Panc1 (cell line): ENCODE data around the gene RBL2. TPM values are rescaled to one million over a fixed set of nuclear protein-coding genes. Genes with fewer than 3 reads are reported as not detected.
A peak's percentile ranks its signal among the peaks of the same experiment; 100 is the strongest.

Experiments used
- ATAC-seq: fragments of 200-7000 bp; cut with Tn5 transposase; 2 replicates; pipeline ENCODE4 v1.9.1; 2020; ENCODE audit warnings: mild to moderate bottlenecking, moderate library complexity
- BruUV-seq: library from RNA; stranded (reverse); fragments of 400-500 nt; replicated peaks from 2 replicates; lab custom pipeline; 2021; lab: Mats Ljungman, UMichigan
- CTCF ChIA-PET: fragments of 300-600 bp; sonication (Branson Sonifier 250); formaldehyde crosslinking; loops from one replicate; lab custom pipeline; 2022; ENCODE audit warnings: antibody characterized with exemption; lab: Charles Lee
- POLR2A ChIA-PET: fragments of 300-600 bp; sonication (Branson Sonifier 250); formaldehyde crosslinking; loops from one replicate; lab custom pipeline; 2022; ENCODE audit warnings: antibody characterized with exemption; lab: Charles Lee
- DNase-seq: peaks from one replicate; pipeline ENCODE4 v3.0.0-alpha.2; 2010; ENCODE audit warnings: low read depth, low spot score
- H3K27ac ChIP-seq: 2 replicates; pipeline ENCODE4 v1.5.1; 2011; ENCODE audit warnings: mild to moderate bottlenecking, low read length, inconsistent platforms
- H3K27me3 ChIP-seq: fragments of 200-500 bp; sonication (Bioruptor generic); 2 replicates; pipeline ENCODE4 v1.6.0; 2014; ENCODE audit warnings: low read length, inconsistent platforms; ENCODE audit not compliant: control insufficient read depth, insufficient read depth
- H3K36me3 ChIP-seq: fragments of 200-500 bp; sonication (Bioruptor generic); 2 replicates; pipeline ENCODE4 v1.5.1; 2014; ENCODE audit warnings: inconsistent platforms, mild to moderate bottlenecking, low read length, moderate library complexity; ENCODE audit not compliant: control insufficient read depth, insufficient read depth
- H3K4me1 ChIP-seq: 2 replicates; pipeline ENCODE4 v1.5.1; 2011; ENCODE audit warnings: inconsistent platforms, mild to moderate bottlenecking, low read length, moderate library complexity; ENCODE audit not compliant: control insufficient read depth, insufficient read depth
- H3K4me3 ChIP-seq, 2 experiments: 2 replicates each; pipeline ENCODE4 v1.5.1; 2011 to 2012; ENCODE audit warnings: low read depth in 2 of 2, low read length in 2 of 2, mild to moderate bottlenecking in 2 of 2, inconsistent platforms in 1 of 2, moderate library complexity in 1 of 2
- H3K9me3 ChIP-seq: fragments of 200-500 bp; sonication (Bioruptor generic); 2 replicates; pipeline ENCODE4 v1.5.1; 2014; ENCODE audit warnings: low read depth, mild to moderate bottlenecking, inconsistent platforms, low read length, moderate library complexity; ENCODE audit not compliant: control insufficient read depth, insufficient read depth
- POLR2AphosphoS5 ChIP-seq: IDR thresholded peaks from 2 replicates; pipeline ENCODE4 v1.6.1; 2012; ENCODE audit warnings: mild to moderate bottlenecking, low read depth, low read length, moderate library complexity
- SIN3A ChIP-seq: IDR thresholded peaks from 2 replicates; pipeline ENCODE4 v1.6.1; 2012; ENCODE audit warnings: low read depth, mild to moderate bottlenecking, low read length, moderate library complexity, borderline replicate concordance; ENCODE audit not compliant: insufficient read depth
- TCF7L2 ChIP-seq: IDR thresholded peaks from 2 replicates; pipeline ENCODE4 v1.6.1; 2011; ENCODE audit warnings: mild to moderate bottlenecking, low read depth, low read length, inconsistent platforms
- in situ Hi-C: cut with HindIII; loops from 2 replicates; pipeline ENCODE4 v1.10.0; 2016; ENCODE audit warnings: low sequenced_read_pairs, low pct_unique_long_range_greater_than_20kb
- intact Hi-C: fragments of 100-400 bp; cut with micrococcal nuclease; formaldehyde crosslinking; loops from one replicate; pipeline ENCODE4 v1.10.0; 2022; ENCODE audit not compliant: unreplicated experiment
- total RNA-seq: library from RNA; stranded (reverse); gene quantifications from one replicate; pipeline ENCODE4 v1.2.1, GENCODE V29; 2021; ENCODE audit not compliant: unreplicated experiment
- TF ChIP-seq, protein P1 (sequence below), 2 experiments: IDR thresholded peaks; 2 replicates each; pipeline ENCODE4 v1.6.1; 2011 to 2012; ENCODE audit warnings: low read depth in 2 of 2, control low read depth in 1 of 2, low read length in 1 of 2, mild to moderate bottlenecking in 1 of 2, moderate library complexity in 1 of 2; ENCODE audit not compliant: insufficient read depth in 1 of 2
- TF ChIP-seq, protein P2 (sequence below): fragments of 450-650 bp; IDR thresholded peaks from 2 replicates; pipeline ENCODE4 v1.5.1; 2017; ENCODE audit warnings: mild to moderate bottlenecking

Gene RBL2
- total RNA-seq, 1 experiment from 2014 or later: 28.9 TPM

DNA sequence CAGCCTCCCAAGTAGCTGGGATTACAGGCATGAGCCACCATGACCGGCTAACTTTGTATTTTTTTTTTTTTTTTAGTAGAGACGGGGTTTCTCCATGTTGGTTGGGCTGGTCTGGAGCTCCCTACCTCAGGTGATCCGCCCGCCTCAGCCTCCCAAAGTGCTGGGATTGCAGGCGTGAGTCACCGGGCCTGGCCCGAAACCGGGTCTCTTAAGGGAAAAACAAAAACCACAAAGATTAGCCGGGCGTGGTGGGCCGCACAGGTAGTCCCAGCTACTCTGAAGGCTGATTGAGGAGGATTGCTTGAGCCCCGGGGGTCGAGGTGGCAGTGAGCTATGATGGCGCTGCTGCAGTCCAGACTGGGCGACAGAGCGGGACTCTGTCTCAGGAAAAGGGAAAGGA is 19.9 kb upstream of the RBL2 start:
- in situ Hi-C loops: no loop called here
- ChIA-PET CTCF (no interaction called here), POLR2A (interaction anchor here (0.7 kb wide), 1 partner anchor 21 kb away, joined by 4 read pairs; no protein-coding TSS in a partner anchor)
- Histone ChIP-seq H3K4me1 (no peaks in the 10 kb centered on the region), H3K9me3 (no peaks in the 10 kb centered on the region), H3K4me3 (peak overlapping the region; percentile 13 to 32), H3K36me3 (no peaks in the 10 kb centered on the region), H3K27me3 (no peaks in the 10 kb centered on the region), H3K27ac (no peak overlapping the region)
- BruUV-seq: no TSS peak
- ATAC-seq: no peak; the same call in 1 of the 2 replicates
- TF ChIP-seq, protein P1, sequence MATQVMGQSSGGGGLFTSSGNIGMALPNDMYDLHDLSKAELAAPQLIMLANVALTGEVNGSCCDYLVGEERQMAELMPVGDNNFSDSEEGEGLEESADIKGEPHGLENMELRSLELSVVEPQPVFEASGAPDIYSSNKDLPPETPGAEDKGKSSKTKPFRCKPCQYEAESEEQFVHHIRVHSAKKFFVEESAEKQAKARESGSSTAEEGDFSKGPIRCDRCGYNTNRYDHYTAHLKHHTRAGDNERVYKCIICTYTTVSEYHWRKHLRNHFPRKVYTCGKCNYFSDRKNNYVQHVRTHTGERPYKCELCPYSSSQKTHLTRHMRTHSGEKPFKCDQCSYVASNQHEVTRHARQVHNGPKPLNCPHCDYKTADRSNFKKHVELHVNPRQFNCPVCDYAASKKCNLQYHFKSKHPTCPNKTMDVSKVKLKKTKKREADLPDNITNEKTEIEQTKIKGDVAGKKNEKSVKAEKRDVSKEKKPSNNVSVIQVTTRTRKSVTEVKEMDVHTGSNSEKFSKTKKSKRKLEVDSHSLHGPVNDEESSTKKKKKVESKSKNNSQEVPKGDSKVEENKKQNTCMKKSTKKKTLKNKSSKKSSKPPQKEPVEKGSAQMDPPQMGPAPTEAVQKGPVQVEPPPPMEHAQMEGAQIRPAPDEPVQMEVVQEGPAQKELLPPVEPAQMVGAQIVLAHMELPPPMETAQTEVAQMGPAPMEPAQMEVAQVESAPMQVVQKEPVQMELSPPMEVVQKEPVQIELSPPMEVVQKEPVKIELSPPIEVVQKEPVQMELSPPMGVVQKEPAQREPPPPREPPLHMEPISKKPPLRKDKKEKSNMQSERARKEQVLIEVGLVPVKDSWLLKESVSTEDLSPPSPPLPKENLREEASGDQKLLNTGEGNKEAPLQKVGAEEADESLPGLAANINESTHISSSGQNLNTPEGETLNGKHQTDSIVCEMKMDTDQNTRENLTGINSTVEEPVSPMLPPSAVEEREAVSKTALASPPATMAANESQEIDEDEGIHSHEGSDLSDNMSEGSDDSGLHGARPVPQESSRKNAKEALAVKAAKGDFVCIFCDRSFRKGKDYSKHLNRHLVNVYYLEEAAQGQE (IDR thresholded peaks at IDR 0.05; ENCODE audit: insufficient read depth in 1 of 2, low read depth in 2 of 2, low read length in 1 of 2): no peak
- TF ChIP-seq TCF7L2 (no peak), POLR2AphosphoS5 (no peak), SIN3A (no peak)
- TF ChIP-seq, protein P2, sequence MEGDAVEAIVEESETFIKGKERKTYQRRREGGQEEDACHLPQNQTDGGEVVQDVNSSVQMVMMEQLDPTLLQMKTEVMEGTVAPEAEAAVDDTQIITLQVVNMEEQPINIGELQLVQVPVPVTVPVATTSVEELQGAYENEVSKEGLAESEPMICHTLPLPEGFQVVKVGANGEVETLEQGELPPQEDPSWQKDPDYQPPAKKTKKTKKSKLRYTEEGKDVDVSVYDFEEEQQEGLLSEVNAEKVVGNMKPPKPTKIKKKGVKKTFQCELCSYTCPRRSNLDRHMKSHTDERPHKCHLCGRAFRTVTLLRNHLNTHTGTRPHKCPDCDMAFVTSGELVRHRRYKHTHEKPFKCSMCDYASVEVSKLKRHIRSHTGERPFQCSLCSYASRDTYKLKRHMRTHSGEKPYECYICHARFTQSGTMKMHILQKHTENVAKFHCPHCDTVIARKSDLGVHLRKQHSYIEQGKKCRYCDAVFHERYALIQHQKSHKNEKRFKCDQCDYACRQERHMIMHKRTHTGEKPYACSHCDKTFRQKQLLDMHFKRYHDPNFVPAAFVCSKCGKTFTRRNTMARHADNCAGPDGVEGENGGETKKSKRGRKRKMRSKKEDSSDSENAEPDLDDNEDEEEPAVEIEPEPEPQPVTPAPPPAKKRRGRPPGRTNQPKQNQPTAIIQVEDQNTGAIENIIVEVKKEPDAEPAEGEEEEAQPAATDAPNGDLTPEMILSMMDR: no peak
- intact Hi-C loops: no loop called here
- DNase-seq: no peak

DNA sequence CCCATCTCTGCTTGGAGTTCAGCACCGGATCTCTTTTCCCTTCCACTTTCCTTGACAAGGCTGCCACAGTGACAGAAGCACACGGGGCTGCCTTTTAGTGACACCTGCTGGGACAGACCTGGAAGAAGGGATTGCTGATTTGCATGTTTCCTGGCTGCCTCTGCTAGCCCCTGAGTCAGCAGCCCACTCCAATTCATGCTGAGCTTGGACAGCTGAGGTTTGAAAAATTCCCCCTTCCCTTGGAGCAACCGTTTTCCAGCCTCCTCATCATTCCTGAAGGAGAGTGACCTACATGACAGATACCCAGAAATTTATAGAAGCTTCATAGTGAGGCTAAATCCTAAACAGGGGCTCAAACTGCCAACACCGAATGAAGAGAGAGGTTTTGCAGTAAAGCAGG is 18.8 kb upstream of the RBL2 start:
- in situ Hi-C loops: no loop called here
- BruUV-seq: no TSS peak
- no peak for DNase-seq
- ChIA-PET POLR2A (no interaction called here), CTCF (no interaction called here)
- no peak overlapping the region for H3K27ac ChIP-seq
- intact Hi-C loops: no loop called here
- H3K27me3 ChIP-seq: no peaks in the 10 kb centered on the region
- H3K4me1 ChIP-seq: no peaks in the 10 kb centered on the region
- no peak for ATAC-seq
- no peaks in the 10 kb centered on the region for H3K9me3 ChIP-seq
- H3K4me3 ChIP-seq: no peak overlapping the region
- no peaks in the 10 kb centered on the region for H3K36me3 ChIP-seq
- TF ChIP-seq TCF7L2: no peak
- TF ChIP-seq, protein P1 (IDR thresholded peaks at IDR 0.05; ENCODE audit: insufficient read depth in 1 of 2, low read depth in 2 of 2, low read length in 1 of 2): no peak
- TF ChIP-seq, protein P2: no peak
- TF ChIP-seq SIN3A: no peak
- TF ChIP-seq POLR2AphosphoS5: no peak
